WTC11 (cell line): ENCODE measurements around the gene CACNA1E. TPM values are rescaled to one million over a fixed set of nuclear protein-coding genes. Genes with fewer than 3 reads are reported as not detected.

Source experiments
- ATAC-seq: fragments of 200-7000 bp; cut with Tn5 transposase; 2 replicates; pipeline ENCODE4 v1.10.0; 2021; ENCODE audit warnings: mild to moderate bottlenecking, moderate library complexity
- CTCF ChIA-PET: fragments of 300-600 bp; sonication (Branson Sonifier 250); formaldehyde crosslinking; loops from one replicate; lab custom pipeline; 2021; ENCODE audit warnings: antibody characterized with exemption; lab: Charles Lee
- POLR2A ChIA-PET: fragments of 350-600 bp; sonication (Branson Sonifier 250); formaldehyde crosslinking; loops from one replicate; lab custom pipeline; 2021; ENCODE audit warnings: antibody characterized with exemption; lab: Charles Lee
- DNase-seq: peaks from one replicate; pipeline ENCODE4 v3.0.0; 2021; ENCODE audit warnings: low spot score
- H3K27ac Mint-ChIP-seq: 2 replicates; pipeline ENCODE4 v1.8.0; 2021; ENCODE audit warnings: mixed read lengths
- H3K27me3 Mint-ChIP-seq: 2 replicates; pipeline ENCODE4 v1.8.0; 2021; ENCODE audit warnings: low read depth, mild to moderate bottlenecking, moderate library complexity, mixed read lengths
- H3K36me3 Mint-ChIP-seq: 2 replicates; pipeline ENCODE4 v1.8.0; 2021; ENCODE audit warnings: mixed read lengths
- H3K4me1 Mint-ChIP-seq: 2 replicates; pipeline ENCODE4 v1.8.0; 2022; ENCODE audit warnings: mixed read lengths
- H3K4me3 Mint-ChIP-seq: 2 replicates; pipeline ENCODE4 v1.8.0; 2021; ENCODE audit warnings: mild to moderate bottlenecking, moderate library complexity, mixed read lengths
- H3K9me3 Mint-ChIP-seq: 2 replicates; pipeline ENCODE4 v1.8.0; 2021; ENCODE audit warnings: mixed read lengths
- ELF4 ChIP-seq: sonication (generic); formaldehyde crosslinking; IDR thresholded peaks from 2 replicates; pipeline ENCODE4 v1.8.1; 2022; ENCODE audit warnings: low read depth, mild to moderate bottlenecking, moderate library complexity, missing genetic modification reagents
- GABPB1 ChIP-seq: sonication (generic); formaldehyde crosslinking; IDR thresholded peaks from 2 replicates; pipeline ENCODE4 v1.8.1; 2023; ENCODE audit warnings: mild to moderate bottlenecking, missing genetic modification reagents
- GRHL2 ChIP-seq: fragments of 250-450 bp; sonication (Bioruptor Pico); IDR thresholded peaks from 2 replicates; pipeline ENCODE4 v1.8.0; 2022; ENCODE audit warnings: mild to moderate bottlenecking, moderate library complexity; ENCODE audit not compliant: insufficient replicate concordance, severe bottlenecking
- IRF2 ChIP-seq: sonication (generic); formaldehyde crosslinking; IDR thresholded peaks from 2 replicates; pipeline ENCODE4 v1.8.0; 2022; ENCODE audit warnings: low read depth, missing genetic modification reagents, borderline replicate concordance
- NFATC4 ChIP-seq: fragments of 250-450 bp; sonication (Bioruptor Pico); IDR thresholded peaks from 2 replicates; pipeline ENCODE4 v1.9.0; 2021; ENCODE audit warnings: mild to moderate bottlenecking
- SMAD4 ChIP-seq: sonication (generic); formaldehyde crosslinking; IDR thresholded peaks from 2 replicates; pipeline ENCODE4 v1.8.0; 2022; ENCODE audit warnings: mild to moderate bottlenecking, missing genetic modification reagents
- SP1 ChIP-seq: sonication (generic); formaldehyde crosslinking; conservative IDR thresholded peaks from 2 replicates; pipeline ENCODE4 v1.8.1; 2022; ENCODE audit warnings: missing genetic modification reagents
- TP53 ChIP-seq: sonication (generic); formaldehyde crosslinking; IDR thresholded peaks from 2 replicates; pipeline ENCODE4 v1.8.1; 2023; ENCODE audit warnings: mild to moderate bottlenecking, missing genetic modification reagents
- ZBTB21 ChIP-seq: sonication (generic); formaldehyde crosslinking; IDR thresholded peaks from 2 replicates; pipeline ENCODE4 v1.8.1; 2023; ENCODE audit warnings: mild to moderate bottlenecking, missing genetic modification reagents, borderline replicate concordance
- ZNF263 ChIP-seq: sonication (generic); formaldehyde crosslinking; IDR thresholded peaks from 2 replicates; pipeline ENCODE4 v1.8.1; 2022; ENCODE audit warnings: low read depth, mild to moderate bottlenecking, moderate library complexity, missing genetic modification reagents
- ZNF671 ChIP-seq: fragments of 250-450 bp; sonication (Bioruptor Pico); IDR thresholded peaks from 2 replicates; pipeline ENCODE4 v1.8.0; 2021; ENCODE audit warnings: mild to moderate bottlenecking
- total RNA-seq: library from RNA; stranded (reverse); gene quantifications from 3 replicates; pipeline ENCODE4 v1.2.3, GENCODE V29; 2021
- TF ChIP-seq, protein P1 (sequence below): fragments of 250-450 bp; sonication (Bioruptor Pico); IDR thresholded peaks from 2 replicates; pipeline ENCODE4 v1.8.0; 2021; ENCODE audit warnings: mild to moderate bottlenecking
- TF ChIP-seq, protein P2 (sequence below): sonication (generic); formaldehyde crosslinking; IDR thresholded peaks from 2 replicates; pipeline ENCODE4 v1.8.0; 2023; ENCODE audit warnings: missing genetic modification reagents, mild to moderate bottlenecking, borderline replicate concordance
- TF ChIP-seq, protein P3 (sequence below): sonication (generic); formaldehyde crosslinking; IDR thresholded peaks from 2 replicates; pipeline ENCODE4 v1.8.1; 2022; ENCODE audit warnings: mild to moderate bottlenecking, missing genetic modification reagents, moderate library complexity, borderline replicate concordance
- TF ChIP-seq, protein P4 (sequence below): sonication (generic); formaldehyde crosslinking; IDR thresholded peaks from 2 replicates; pipeline ENCODE4 v1.8.0; 2022; ENCODE audit warnings: missing genetic modification reagents
- TF ChIP-seq, protein P5 (sequence below): sonication (generic); formaldehyde crosslinking; IDR thresholded peaks from 2 replicates; pipeline ENCODE4 v1.8.0; 2022; ENCODE audit warnings: mild to moderate bottlenecking, missing genetic modification reagents
- TF ChIP-seq, protein P6 (sequence below): sonication (generic); formaldehyde crosslinking; IDR thresholded peaks from 2 replicates; pipeline ENCODE4 v1.8.0; 2022; ENCODE audit warnings: mild to moderate bottlenecking, missing genetic modification reagents
- TF ChIP-seq, protein P7 (sequence below): sonication (generic); formaldehyde crosslinking; IDR thresholded peaks from 2 replicates; pipeline ENCODE4 v1.8.1; 2022; ENCODE audit warnings: mild to moderate bottlenecking, moderate library complexity, missing genetic modification reagents

The CACNA1E gene
- total RNA-seq, 1 experiment from 2014 or later, result 0.63 TPM

DNA sequence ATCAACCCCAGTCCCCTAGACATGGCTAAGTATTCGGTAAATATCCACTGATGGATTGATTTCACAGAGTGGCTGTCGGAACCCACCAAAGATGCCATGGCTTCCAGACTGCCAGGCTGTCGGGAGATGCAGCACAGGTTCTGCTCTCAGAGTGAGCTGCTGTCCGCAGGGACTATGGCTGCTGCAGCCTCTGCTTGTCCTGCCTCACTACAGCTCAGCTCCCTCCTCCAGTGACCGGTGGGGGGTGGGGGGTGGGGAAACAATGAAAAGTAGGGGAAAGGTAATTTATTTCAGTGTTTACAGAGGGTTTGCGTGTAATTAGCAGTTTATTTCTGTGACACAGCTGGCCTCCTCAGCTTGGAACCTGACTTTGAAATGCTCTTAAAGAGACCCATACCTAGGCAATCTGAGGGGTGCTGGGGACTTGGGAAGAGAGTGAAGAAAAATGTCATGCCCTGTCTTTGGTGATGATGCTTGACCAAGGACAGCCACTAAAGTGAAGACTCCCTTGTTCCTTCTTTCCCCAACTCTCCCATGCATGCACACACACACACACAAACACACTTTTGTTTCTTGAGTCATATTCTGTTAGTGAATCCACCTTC, 109.0 kb downstream of the CACNA1E start:
- Mint-ChIP-seq H3K9me3 (peaks cover 1% of the 10 kb centered on the region), H3K27me3 (no peaks in the 10 kb centered on the region), H3K4me1 (peaks cover 14% of the 10 kb centered on the region), H3K4me3 (no peak overlapping the region), H3K27ac (no peak overlapping the region), H3K36me3 (no peaks in the 10 kb centered on the region)
- DNase-seq, result no peak
- CTCF ChIA-PET, result interaction anchor here (0.6 to 1.1 kb wide), 7 partner anchors 12 to 361 kb away, joined by 3 to 5 read pairs (median 3); no protein-coding TSS in a partner anchor
- TF ChIP-seq SMAD4, result no peak
- no peak for TF ChIP-seq GRHL2 (CRISPR knock-in tag)
- TF ChIP-seq ZNF671, result no peak
- TF ChIP-seq, protein P1, sequence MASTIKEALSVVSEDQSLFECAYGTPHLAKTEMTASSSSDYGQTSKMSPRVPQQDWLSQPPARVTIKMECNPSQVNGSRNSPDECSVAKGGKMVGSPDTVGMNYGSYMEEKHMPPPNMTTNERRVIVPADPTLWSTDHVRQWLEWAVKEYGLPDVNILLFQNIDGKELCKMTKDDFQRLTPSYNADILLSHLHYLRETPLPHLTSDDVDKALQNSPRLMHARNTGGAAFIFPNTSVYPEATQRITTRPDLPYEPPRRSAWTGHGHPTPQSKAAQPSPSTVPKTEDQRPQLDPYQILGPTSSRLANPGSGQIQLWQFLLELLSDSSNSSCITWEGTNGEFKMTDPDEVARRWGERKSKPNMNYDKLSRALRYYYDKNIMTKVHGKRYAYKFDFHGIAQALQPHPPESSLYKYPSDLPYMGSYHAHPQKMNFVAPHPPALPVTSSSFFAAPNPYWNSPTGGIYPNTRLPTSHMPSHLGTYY, result no peak
- TF ChIP-seq NFATC4, result no peak
- TF ChIP-seq, protein P2, sequence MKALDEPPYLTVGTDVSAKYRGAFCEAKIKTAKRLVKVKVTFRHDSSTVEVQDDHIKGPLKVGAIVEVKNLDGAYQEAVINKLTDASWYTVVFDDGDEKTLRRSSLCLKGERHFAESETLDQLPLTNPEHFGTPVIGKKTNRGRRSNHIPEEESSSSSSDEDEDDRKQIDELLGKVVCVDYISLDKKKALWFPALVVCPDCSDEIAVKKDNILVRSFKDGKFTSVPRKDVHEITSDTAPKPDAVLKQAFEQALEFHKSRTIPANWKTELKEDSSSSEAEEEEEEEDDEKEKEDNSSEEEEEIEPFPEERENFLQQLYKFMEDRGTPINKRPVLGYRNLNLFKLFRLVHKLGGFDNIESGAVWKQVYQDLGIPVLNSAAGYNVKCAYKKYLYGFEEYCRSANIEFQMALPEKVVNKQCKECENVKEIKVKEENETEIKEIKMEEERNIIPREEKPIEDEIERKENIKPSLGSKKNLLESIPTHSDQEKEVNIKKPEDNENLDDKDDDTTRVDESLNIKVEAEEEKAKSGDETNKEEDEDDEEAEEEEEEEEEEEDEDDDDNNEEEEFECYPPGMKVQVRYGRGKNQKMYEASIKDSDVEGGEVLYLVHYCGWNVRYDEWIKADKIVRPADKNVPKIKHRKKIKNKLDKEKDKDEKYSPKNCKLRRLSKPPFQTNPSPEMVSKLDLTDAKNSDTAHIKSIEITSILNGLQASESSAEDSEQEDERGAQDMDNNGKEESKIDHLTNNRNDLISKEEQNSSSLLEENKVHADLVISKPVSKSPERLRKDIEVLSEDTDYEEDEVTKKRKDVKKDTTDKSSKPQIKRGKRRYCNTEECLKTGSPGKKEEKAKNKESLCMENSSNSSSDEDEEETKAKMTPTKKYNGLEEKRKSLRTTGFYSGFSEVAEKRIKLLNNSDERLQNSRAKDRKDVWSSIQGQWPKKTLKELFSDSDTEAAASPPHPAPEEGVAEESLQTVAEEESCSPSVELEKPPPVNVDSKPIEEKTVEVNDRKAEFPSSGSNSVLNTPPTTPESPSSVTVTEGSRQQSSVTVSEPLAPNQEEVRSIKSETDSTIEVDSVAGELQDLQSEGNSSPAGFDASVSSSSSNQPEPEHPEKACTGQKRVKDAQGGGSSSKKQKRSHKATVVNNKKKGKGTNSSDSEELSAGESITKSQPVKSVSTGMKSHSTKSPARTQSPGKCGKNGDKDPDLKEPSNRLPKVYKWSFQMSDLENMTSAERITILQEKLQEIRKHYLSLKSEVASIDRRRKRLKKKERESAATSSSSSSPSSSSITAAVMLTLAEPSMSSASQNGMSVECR (CRISPR knock-in tag), result no peak
- no peak for TF ChIP-seq ZNF263 (CRISPR knock-in tag)
- TF ChIP-seq, protein P3, sequence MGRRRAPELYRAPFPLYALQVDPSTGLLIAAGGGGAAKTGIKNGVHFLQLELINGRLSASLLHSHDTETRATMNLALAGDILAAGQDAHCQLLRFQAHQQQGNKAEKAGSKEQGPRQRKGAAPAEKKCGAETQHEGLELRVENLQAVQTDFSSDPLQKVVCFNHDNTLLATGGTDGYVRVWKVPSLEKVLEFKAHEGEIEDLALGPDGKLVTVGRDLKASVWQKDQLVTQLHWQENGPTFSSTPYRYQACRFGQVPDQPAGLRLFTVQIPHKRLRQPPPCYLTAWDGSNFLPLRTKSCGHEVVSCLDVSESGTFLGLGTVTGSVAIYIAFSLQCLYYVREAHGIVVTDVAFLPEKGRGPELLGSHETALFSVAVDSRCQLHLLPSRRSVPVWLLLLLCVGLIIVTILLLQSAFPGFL (CRISPR knock-in tag), result no peak
- TF ChIP-seq, protein P4, sequence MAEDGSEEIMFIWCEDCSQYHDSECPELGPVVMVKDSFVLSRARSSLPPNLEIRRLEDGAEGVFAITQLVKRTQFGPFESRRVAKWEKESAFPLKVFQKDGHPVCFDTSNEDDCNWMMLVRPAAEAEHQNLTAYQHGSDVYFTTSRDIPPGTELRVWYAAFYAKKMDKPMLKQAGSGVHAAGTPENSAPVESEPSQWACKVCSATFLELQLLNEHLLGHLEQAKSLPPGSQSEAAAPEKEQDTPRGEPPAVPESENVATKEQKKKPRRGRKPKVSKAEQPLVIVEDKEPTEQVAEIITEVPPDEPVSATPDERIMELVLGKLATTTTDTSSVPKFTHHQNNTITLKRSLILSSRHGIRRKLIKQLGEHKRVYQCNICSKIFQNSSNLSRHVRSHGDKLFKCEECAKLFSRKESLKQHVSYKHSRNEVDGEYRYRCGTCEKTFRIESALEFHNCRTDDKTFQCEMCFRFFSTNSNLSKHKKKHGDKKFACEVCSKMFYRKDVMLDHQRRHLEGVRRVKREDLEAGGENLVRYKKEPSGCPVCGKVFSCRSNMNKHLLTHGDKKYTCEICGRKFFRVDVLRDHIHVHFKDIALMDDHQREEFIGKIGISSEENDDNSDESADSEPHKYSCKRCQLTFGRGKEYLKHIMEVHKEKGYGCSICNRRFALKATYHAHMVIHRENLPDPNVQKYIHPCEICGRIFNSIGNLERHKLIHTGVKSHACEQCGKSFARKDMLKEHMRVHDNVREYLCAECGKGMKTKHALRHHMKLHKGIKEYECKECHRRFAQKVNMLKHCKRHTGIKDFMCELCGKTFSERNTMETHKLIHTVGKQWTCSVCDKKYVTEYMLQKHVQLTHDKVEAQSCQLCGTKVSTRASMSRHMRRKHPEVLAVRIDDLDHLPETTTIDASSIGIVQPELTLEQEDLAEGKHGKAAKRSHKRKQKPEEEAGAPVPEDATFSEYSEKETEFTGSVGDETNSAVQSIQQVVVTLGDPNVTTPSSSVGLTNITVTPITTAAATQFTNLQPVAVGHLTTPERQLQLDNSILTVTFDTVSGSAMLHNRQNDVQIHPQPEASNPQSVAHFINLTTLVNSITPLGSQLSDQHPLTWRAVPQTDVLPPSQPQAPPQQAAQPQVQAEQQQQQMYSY (CRISPR knock-in tag), result no peak
- no peak for TF ChIP-seq ELF4 (CRISPR knock-in tag)
- peak; percentile 69 for ATAC-seq
- POLR2A ChIA-PET, result no interaction called here

DNA sequence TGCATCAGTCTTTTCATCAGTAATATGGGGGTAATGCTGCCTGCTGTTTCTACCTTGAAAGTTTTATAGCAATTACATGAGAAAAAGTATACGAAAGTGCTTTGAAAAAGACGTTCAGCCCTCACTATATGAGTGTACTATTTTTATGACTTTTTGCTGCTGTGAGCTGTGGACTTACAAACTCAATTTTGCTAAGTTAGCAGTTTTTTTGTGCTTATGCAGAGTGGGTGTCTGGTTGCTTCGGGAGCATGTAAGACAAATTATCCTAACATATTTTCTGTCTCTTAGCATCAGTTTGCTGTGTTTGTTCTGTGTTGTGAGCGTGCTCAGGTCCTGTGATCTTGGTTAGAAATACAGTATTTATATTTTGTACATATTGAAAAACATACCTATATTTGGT, 109.7 kb downstream of the CACNA1E start:
- DNase-seq (no peak), ATAC-seq (no peak)
- H3K36me3 Mint-ChIP-seq, result no peaks in the 10 kb centered on the region
- POLR2A ChIA-PET, result no interaction called here
- no peaks in the 10 kb centered on the region for H3K27me3 Mint-ChIP-seq
- H3K4me1 Mint-ChIP-seq, result peaks cover 14% of the 10 kb centered on the region
- CTCF ChIA-PET, result interaction anchor here (1.1 kb wide), 1 partner anchor 326 kb away, joined by 3 read pairs; no protein-coding TSS in a partner anchor
- no peak overlapping the region for H3K4me3 Mint-ChIP-seq
- no peak overlapping the region for H3K27ac Mint-ChIP-seq
- peaks cover 8% of the 10 kb centered on the region for H3K9me3 Mint-ChIP-seq
- TF ChIP-seq, protein P5, sequence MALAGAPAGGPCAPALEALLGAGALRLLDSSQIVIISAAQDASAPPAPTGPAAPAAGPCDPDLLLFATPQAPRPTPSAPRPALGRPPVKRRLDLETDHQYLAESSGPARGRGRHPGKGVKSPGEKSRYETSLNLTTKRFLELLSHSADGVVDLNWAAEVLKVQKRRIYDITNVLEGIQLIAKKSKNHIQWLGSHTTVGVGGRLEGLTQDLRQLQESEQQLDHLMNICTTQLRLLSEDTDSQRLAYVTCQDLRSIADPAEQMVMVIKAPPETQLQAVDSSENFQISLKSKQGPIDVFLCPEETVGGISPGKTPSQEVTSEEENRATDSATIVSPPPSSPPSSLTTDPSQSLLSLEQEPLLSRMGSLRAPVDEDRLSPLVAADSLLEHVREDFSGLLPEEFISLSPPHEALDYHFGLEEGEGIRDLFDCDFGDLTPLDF (CRISPR knock-in tag), result no peak
- TF ChIP-seq TP53 (no peak), SP1 (CRISPR knock-in tag) (no peak), ZBTB21 (CRISPR knock-in tag) (no peak), GABPB1 (CRISPR knock-in tag) (no peak), IRF2 (no peak)
- TF ChIP-seq, protein P6, sequence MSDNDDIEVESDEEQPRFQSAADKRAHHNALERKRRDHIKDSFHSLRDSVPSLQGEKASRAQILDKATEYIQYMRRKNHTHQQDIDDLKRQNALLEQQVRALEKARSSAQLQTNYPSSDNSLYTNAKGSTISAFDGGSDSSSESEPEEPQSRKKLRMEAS, result no peak
- TF ChIP-seq, protein P7, sequence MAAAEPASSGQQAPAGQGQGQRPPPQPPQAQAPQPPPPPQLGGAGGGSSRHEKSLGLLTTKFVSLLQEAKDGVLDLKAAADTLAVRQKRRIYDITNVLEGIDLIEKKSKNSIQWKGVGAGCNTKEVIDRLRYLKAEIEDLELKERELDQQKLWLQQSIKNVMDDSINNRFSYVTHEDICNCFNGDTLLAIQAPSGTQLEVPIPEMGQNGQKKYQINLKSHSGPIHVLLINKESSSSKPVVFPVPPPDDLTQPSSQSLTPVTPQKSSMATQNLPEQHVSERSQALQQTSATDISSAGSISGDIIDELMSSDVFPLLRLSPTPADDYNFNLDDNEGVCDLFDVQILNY (CRISPR knock-in tag), result no peak
- TF ChIP-seq, protein P4 (CRISPR knock-in tag), result no peak
